Measurements from ENCODE around the gene EHF. TPM values are rescaled to one million over a fixed set of nuclear protein-coding genes. Genes with fewer than 3 reads are reported as not detected.

The EHF gene
- total RNA-seq, 1 donor from 2014 or later = not detected

DNA sequence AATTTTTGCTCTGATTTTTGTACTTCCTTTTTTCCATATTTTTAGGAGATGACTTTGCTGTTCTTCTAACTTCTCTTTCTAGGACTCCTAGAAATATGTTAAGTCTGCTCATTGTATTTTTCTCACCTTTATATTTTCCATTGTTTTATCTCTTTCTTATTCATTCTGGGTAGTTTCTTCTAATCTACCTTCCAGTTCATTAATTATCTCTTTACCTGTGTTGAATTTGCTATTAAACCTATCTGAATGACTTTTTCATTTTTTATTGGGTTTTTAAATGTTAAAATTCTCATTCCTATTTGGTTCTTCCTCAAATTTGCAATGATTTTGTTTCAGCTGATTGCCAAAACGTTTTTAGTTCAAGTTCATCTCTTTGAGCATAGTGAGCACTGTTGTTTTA is 27.8 kb upstream of the EHF start:
- Mint-ChIP-seq H3K27ac (no peak overlapping the region), H3K4me3 (no peak overlapping the region), H3K27me3 (peaks cover 33% of the 10 kb centered on the region), H3K4me1 (no peaks in the 10 kb centered on the region), H3K36me3 (ENCODE audit: low read depth) (no peaks in the 10 kb centered on the region), H3K9me3 (peaks cover 4% of the 10 kb centered on the region)
- DNase-seq = no peak
- intact Hi-C loops (cut with micrococcal nuclease) = no loop called here

DNA sequence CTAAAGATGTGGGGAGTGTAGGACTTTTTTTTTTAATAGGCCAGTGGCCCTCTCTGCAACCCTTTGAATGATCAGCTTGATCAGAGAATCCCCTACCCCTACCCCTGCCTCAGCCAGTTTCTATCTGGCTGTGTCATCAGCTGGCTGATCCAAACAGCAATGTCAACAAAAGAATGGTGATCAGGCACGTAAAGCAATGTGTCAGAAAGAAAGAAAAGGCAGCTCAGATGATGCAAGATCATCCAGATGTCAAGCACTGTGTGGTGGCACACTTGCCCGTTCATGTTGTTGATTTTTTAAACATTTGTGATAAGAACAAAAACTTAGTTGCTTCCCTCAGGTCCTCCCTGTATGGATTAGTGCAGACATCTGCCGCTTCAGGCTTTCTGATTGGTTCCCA is 26.3 kb upstream of the EHF start:
- Mint-ChIP-seq H3K9me3 (peaks cover 4% of the 10 kb centered on the region), H3K36me3 (ENCODE audit: low read depth) (no peaks in the 10 kb centered on the region), H3K4me3 (no peak overlapping the region), H3K27ac (no peak overlapping the region), H3K4me1 (no peaks in the 10 kb centered on the region), H3K27me3 (peaks cover 29% of the 10 kb centered on the region)
- no peak for DNase-seq
- intact Hi-C loops (cut with micrococcal nuclease) = no loop called here

GRCh38 chr11:34595391-34595790 is 25.5 kb upstream of the EHF start:
- no peaks in the 10 kb centered on the region for H3K36me3 Mint-ChIP-seq (ENCODE audit: low read depth)
- H3K27me3 Mint-ChIP-seq = peaks cover 27% of the 10 kb centered on the region
- intact Hi-C loops (cut with micrococcal nuclease) = no loop called here
- H3K9me3 Mint-ChIP-seq = peaks cover 4% of the 10 kb centered on the region
- no peaks in the 10 kb centered on the region for H3K4me1 Mint-ChIP-seq
- H3K4me3 Mint-ChIP-seq = no peak overlapping the region
- no peak for DNase-seq
- H3K27ac Mint-ChIP-seq = no peak overlapping the region

- Mint-ChIP-seq H3K27ac (no peak overlapping the region), H3K4me3 (no peak overlapping the region), H3K27me3 (peaks cover 26% of the 10 kb centered on the region), H3K36me3 (ENCODE audit: low read depth) (no peaks in the 10 kb centered on the region), H3K4me1 (no peaks in the 10 kb centered on the region), H3K9me3 (peaks cover 4% of the 10 kb centered on the region)
- DNase-seq = no peak
- intact Hi-C loops (cut with micrococcal nuclease) = no loop called here
These were observed 24.8 kb upstream of the EHF start for GRCh38 chr11:34595960-34596644.

- intact Hi-C loops (cut with micrococcal nuclease) = no loop called here
- H3K36me3 Mint-ChIP-seq (ENCODE audit: low read depth) = no peaks in the 10 kb centered on the region
- H3K4me3 Mint-ChIP-seq = no peak overlapping the region
- H3K27ac Mint-ChIP-seq = no peak overlapping the region
- no peaks in the 10 kb centered on the region for H3K9me3 Mint-ChIP-seq
- no peak for DNase-seq
- peaks cover 12% of the 10 kb centered on the region for H3K27me3 Mint-ChIP-seq
- no peaks in the 10 kb centered on the region for H3K4me1 Mint-ChIP-seq
These were observed 21.4 kb upstream of the EHF start for GRCh38 chr11:34599406-34599945.

DNA sequence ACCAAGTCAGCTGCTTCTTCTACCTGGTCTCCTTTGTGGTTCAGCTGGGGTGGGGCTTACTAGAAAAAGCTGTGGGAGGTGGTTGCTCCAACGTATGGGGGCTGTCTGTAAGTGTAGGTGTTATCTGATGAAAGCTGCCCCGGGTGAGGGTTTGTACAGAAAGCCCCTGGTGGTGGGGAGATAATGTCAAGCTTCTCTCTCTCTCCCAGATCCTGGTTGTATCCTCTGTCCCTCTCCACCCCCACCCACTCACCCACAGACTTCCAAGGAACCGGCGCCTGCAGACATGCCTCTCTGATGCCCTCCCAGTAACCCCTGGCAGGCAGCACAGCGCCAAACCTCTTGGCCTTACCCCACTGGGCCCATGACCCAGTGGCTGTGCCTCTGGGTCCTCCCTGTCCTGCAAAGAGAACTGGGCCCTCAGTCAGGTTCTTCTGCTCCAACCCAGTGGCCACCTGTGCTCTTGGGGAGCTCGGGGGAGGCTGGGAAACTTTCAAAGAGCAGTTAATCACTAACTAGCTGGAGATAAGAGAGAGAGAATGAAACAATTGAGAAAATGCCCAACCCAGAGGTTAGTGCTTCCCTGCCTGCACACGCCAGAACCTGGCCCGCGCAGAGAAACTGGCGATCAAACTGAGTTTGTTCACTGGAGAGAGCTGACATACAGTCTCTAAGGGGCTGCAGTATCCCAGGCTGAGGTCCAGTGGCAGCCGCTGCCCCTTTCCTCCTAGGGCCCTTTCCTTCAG is 20.4 kb upstream of the EHF start:
- no peak for DNase-seq
- Mint-ChIP-seq H3K36me3 (ENCODE audit: low read depth) (no peaks in the 10 kb centered on the region), H3K4me3 (no peak overlapping the region), H3K27me3 (peaks cover 10% of the 10 kb centered on the region), H3K9me3 (no peaks in the 10 kb centered on the region), H3K4me1 (no peaks in the 10 kb centered on the region), H3K27ac (no peak overlapping the region)
- intact Hi-C loops (cut with micrococcal nuclease) = no loop called here

GRCh38 chr11:34601085-34601444 is 19.8 kb upstream of the EHF start:
- Mint-ChIP-seq H3K4me3 (no peak overlapping the region), H3K9me3 (no peaks in the 10 kb centered on the region), H3K4me1 (no peaks in the 10 kb centered on the region), H3K36me3 (ENCODE audit: low read depth) (no peaks in the 10 kb centered on the region), H3K27ac (no peak overlapping the region), H3K27me3 (peaks cover 15% of the 10 kb centered on the region)
- intact Hi-C loops (cut with micrococcal nuclease) = no loop called here
- DNase-seq = no peak

GRCh38 chr11:34601609-34602008 is 19.3 kb upstream of the EHF start:
- no peak for DNase-seq
- H3K4me1 Mint-ChIP-seq = no peaks in the 10 kb centered on the region
- peaks cover 14% of the 10 kb centered on the region for H3K27me3 Mint-ChIP-seq
- H3K4me3 Mint-ChIP-seq = no peak overlapping the region
- intact Hi-C loops (cut with micrococcal nuclease) = no loop called here
- H3K9me3 Mint-ChIP-seq = no peaks in the 10 kb centered on the region
- no peak overlapping the region for H3K27ac Mint-ChIP-seq
- no peaks in the 10 kb centered on the region for H3K36me3 Mint-ChIP-seq (ENCODE audit: low read depth)

DNA sequence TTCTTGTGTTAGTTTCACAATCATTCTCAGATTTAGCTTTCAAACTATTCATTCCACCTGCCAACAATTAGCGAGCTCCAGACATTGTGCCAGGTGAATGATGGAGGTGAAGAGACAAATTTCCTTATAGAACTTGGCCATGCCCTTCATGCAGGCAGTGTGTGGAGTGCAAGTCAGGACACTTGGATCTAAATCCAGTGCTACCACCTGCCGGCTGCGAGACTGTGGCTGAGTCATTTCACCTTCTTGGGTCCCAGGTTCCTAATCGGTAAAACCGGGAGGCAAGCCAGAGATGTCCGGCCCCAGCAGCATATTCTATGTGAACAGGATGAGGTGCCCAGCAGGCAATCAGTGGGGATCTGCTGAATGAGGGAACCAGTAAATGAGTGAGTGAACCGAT is 18.6 kb upstream of the EHF start:
- Mint-ChIP-seq H3K27ac (no peak overlapping the region), H3K9me3 (no peaks in the 10 kb centered on the region), H3K27me3 (peaks cover 14% of the 10 kb centered on the region), H3K4me1 (no peaks in the 10 kb centered on the region), H3K4me3 (no peak overlapping the region), H3K36me3 (ENCODE audit: low read depth) (no peaks in the 10 kb centered on the region)
- no peak for DNase-seq
- intact Hi-C loops (cut with micrococcal nuclease) = no loop called here

GRCh38 chr11:34603129-34604001 is 17.5 kb upstream of the EHF start:
- H3K27me3 Mint-ChIP-seq = peaks cover 13% of the 10 kb centered on the region
- H3K4me1 Mint-ChIP-seq = no peaks in the 10 kb centered on the region
- no peak for DNase-seq
- H3K4me3 Mint-ChIP-seq = no peak overlapping the region
- no peak overlapping the region for H3K27ac Mint-ChIP-seq
- no peaks in the 10 kb centered on the region for H3K36me3 Mint-ChIP-seq (ENCODE audit: low read depth)
- H3K9me3 Mint-ChIP-seq = no peaks in the 10 kb centered on the region
- intact Hi-C loops (cut with micrococcal nuclease) = no loop called here

- no peak for DNase-seq
- Mint-ChIP-seq H3K27ac (no peak overlapping the region), H3K27me3 (peaks cover 12% of the 10 kb centered on the region), H3K4me3 (no peak overlapping the region), H3K9me3 (no peaks in the 10 kb centered on the region), H3K36me3 (ENCODE audit: low read depth) (no peaks in the 10 kb centered on the region), H3K4me1 (no peaks in the 10 kb centered on the region)
- intact Hi-C loops (cut with micrococcal nuclease) = no loop called here
These were observed 16.7 kb upstream of the EHF start for GRCh38 chr11:34604145-34604544.

DNA sequence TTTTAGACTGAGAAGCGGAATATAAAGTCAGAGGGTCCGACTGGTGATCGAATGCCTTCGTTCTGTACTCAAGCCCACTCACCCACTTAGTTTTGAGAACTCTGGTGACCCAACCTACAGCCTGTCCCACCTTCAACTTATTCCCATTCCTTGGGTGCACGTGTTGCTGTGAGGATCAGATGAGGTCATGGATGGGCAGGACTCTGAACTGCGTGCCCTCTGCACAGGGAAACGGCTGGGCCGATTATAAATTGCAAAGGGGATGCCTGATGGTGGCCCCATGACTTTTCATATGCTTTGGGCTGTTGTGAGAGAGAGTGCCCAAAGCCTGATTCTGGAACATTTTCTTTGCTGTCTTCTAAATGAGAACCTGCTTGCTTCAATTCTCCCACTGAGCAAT is 16.0 kb upstream of the EHF start:
- intact Hi-C loops (cut with micrococcal nuclease) = no loop called here
- no peaks in the 10 kb centered on the region for H3K9me3 Mint-ChIP-seq
- no peak for DNase-seq
- peaks cover 11% of the 10 kb centered on the region for H3K27me3 Mint-ChIP-seq
- no peak overlapping the region for H3K4me3 Mint-ChIP-seq
- H3K4me1 Mint-ChIP-seq = no peaks in the 10 kb centered on the region
- H3K36me3 Mint-ChIP-seq (ENCODE audit: low read depth) = no peaks in the 10 kb centered on the region
- no peak overlapping the region for H3K27ac Mint-ChIP-seq

DNA sequence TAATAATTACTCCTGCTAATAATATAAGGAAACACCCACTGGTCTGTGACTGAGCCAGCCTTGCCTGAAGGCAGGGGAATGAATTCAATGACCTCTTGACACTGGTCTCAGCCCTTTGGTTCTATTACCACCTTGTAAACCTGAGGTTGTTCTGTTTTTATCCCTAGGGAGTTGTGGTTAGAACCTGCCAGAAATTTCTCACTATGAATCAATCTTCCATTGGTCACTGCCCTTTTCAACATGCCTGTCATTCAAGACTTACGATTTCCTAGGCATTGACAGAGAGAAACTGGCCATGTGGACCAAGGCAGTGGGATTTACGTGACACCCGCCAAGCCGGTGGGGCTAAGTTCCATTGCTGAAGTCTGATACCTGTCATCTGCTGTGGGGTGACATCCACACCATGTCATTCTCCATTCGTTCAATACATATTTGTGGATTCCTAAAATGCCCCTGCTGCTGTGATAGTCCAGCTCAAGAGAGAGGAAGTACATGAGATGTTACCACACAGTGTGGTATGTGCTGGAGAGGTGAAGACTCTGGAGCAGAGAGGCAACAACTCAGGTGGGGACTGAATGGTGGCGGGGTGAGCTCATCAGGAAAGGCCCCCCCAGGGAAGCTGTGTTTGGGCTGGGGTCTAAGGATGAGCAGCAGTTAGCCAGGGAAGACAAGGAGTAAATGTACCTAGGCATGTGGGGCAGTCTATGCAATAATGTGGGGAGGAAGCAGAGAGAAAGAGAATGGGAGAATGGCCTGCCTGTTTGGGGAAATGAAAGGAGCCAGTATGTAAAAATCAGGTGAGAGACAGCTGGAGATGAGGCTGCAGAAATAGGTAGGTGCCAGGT is 15.2 kb upstream of the EHF start:
- H3K27me3 Mint-ChIP-seq = peaks cover 11% of the 10 kb centered on the region

More for the DNA sequence above, 15.2 kb upstream of the EHF start:
- no peaks in the 10 kb centered on the region for H3K36me3 Mint-ChIP-seq (ENCODE audit: low read depth)
- no peak overlapping the region for H3K27ac Mint-ChIP-seq
- H3K4me1 Mint-ChIP-seq = no peaks in the 10 kb centered on the region
- intact Hi-C loops (cut with micrococcal nuclease) = no loop called here
- DNase-seq = no peak
- no peaks in the 10 kb centered on the region for H3K9me3 Mint-ChIP-seq
- no peak overlapping the region for H3K4me3 Mint-ChIP-seq

Measured in activated CD4-positive, alpha-beta T cell treated with anti-CD3 and anti-CD28 coated beads, Interleukin-2, amount 10 ng/mL, durations not matched to agents 24 days and 14 days (primary cell).